Upper lobe of left lung (tissue), 4 donors: ENCODE measurements around the gene LMOD3.

Experiments used
- POLR2A ChIP-seq, 4 donors: fragments of 450-650 bp; IDR thresholded peaks; one replicate each; pipeline ENCODE4 v1.5.1; 2016 to 2017; ENCODE audit warnings: antibody characterized with exemption in 4 of 4, mild to moderate bottlenecking in 2 of 4
- POLR2AphosphoS5 ChIP-seq, 2 donors: sonication (generic); formaldehyde crosslinking; IDR thresholded peaks; one replicate each; pipeline ENCODE4 v1.5.1; 2017; ENCODE audit warnings: antibody characterized with exemption in 2 of 2
- TF ChIP-seq, protein P1 (sequence below), 6 experiments: fragments of 450-650 bp in 4 of 6; fragments of 200-600 bp in 2 of 6; sonication (generic) in 2 of 6; IDR thresholded peaks; one replicate each; pipeline ENCODE4 v1.5.1; 2016 to 2019; ENCODE audit warnings: antibody characterized with exemption in 6 of 6

DNA sequence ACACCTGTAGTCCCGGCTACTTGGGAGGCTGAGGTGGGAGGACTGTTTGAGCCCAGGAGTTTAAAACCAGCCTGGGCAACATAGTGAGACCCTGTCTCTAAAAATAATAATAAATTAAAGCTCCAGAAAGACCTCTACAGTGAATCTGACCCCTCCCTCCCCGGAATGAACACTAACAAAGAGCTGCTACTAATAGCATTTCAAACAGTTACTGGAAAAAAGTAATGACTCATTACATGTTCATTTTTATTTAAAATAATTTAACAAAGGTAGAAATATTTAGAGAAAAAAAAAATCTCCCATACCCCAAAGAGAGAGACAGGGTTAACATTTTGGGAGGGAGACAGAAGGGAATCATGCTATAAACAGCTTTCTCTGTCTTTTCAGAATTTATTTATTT is 40.0 kb downstream of the LMOD3 start:
- TF ChIP-seq, protein P1, sequence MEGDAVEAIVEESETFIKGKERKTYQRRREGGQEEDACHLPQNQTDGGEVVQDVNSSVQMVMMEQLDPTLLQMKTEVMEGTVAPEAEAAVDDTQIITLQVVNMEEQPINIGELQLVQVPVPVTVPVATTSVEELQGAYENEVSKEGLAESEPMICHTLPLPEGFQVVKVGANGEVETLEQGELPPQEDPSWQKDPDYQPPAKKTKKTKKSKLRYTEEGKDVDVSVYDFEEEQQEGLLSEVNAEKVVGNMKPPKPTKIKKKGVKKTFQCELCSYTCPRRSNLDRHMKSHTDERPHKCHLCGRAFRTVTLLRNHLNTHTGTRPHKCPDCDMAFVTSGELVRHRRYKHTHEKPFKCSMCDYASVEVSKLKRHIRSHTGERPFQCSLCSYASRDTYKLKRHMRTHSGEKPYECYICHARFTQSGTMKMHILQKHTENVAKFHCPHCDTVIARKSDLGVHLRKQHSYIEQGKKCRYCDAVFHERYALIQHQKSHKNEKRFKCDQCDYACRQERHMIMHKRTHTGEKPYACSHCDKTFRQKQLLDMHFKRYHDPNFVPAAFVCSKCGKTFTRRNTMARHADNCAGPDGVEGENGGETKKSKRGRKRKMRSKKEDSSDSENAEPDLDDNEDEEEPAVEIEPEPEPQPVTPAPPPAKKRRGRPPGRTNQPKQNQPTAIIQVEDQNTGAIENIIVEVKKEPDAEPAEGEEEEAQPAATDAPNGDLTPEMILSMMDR (IDR thresholded peaks at IDR 0.05) = no peak
- TF ChIP-seq POLR2A (IDR thresholded peaks at IDR 0.05) (no peak), POLR2AphosphoS5 (IDR thresholded peaks at IDR 0.05) (no peak)
